PC-9 (cell line): Measurements from ENCODE around the gene ZCCHC4.

Experiments
- CTCF ChIP-seq: fragments of 200-600 bp; sonication (generic); conservative IDR thresholded peaks from 2 replicates; pipeline ENCODE4 v1.6.1; 2017; ENCODE audit warnings: mixed run types, antibody characterized with exemption, mild to moderate bottlenecking, moderate library complexity
- EZH2 ChIP-seq: fragments of 200-600 bp; sonication (generic); IDR thresholded peaks from 2 replicates; pipeline ENCODE4 v1.8.0; 2017; ENCODE audit warnings: antibody characterized with exemption, low read depth

- TF ChIP-seq EZH2 (no peak), CTCF (no peak)
Measured at GRCh38 chr4:25351777-25352416, 39.3 kb downstream of the ZCCHC4 start.
